Endothelial cell of umbilical vein (primary cell): ENCODE results near the gene HDLBP. TPM values are rescaled to one million over a fixed set of nuclear protein-coding genes. Genes with fewer than 3 reads are reported as not detected.

Experiments used
- BruUV-seq: library from RNA; stranded (reverse); fragments of 400-500 nt; replicated peaks from 2 replicates; lab custom pipeline; 2021; lab: Mats Ljungman, UMichigan
- CTCF ChIA-PET: fragments of 300-600, 350-600 bp; sonication (Branson Sonifier 250); formaldehyde crosslinking; loops from one replicate; lab custom pipeline; 2021; ENCODE audit warnings: antibody characterized with exemption, inconsistent platforms; lab: Charles Lee
- POLR2A ChIA-PET: fragments of 300-600, 350-600 bp; sonication (Branson Sonifier 250); formaldehyde crosslinking; loops from one replicate; lab custom pipeline; 2021; ENCODE audit warnings: antibody characterized with exemption, inconsistent platforms; lab: Charles Lee
- DNase-seq: peaks from one replicate; pipeline ENCODE4 v3.0.0-alpha.2; 2011; ENCODE audit warnings: low read depth, low spot score
- FAIRE-seq: peaks from 2 replicates; lab custom pipeline; 2011; peaks lifted over from hg19 to GRCh38; lab: Jason Lieb, UNC
- H2AFZ ChIP-seq: 2 replicates; pipeline ENCODE4 v1.6.0; 2012; ENCODE audit warnings: low read depth, low read length, control low read depth, inconsistent platforms
- H3K27ac ChIP-seq: 2 replicates; pipeline ENCODE4 v1.5.1; 2011; ENCODE audit warnings: low read depth, mild to moderate bottlenecking, control low read depth, low read length, moderate library complexity; ENCODE audit not compliant: insufficient read depth
- H3K27me3 ChIP-seq, 2 experiments: 2 replicates each; pipeline versions ENCODE4 v1.6.0 to v1.6.1; 2011; ENCODE audit warnings: low read length in 2 of 2, mixed read lengths in 1 of 2; ENCODE audit not compliant: control insufficient read depth in 2 of 2, insufficient read depth in 2 of 2
- H3K36me3 ChIP-seq, 2 experiments: 2 replicates in 1 of 2; 3 replicates in 1 of 2; pipeline ENCODE4 v1.5.1; 2011; ENCODE audit warnings: low read length in 2 of 2, mild to moderate bottlenecking in 1 of 2, moderate library complexity in 1 of 2; ENCODE audit not compliant: control insufficient read depth in 2 of 2, insufficient read depth in 2 of 2; ENCODE audit errors: extremely low read depth in 1 of 2
- H3K4me1 ChIP-seq: 3 replicates; pipeline ENCODE4 v1.5.1; 2011; ENCODE audit warnings: mild to moderate bottlenecking, low read length; ENCODE audit not compliant: control insufficient read depth, insufficient read depth; ENCODE audit errors: extremely low read depth
- H3K4me2 ChIP-seq: 2 replicates; pipeline ENCODE4 v1.6.1; 2011; ENCODE audit warnings: low read length, control low read depth, mixed read lengths; ENCODE audit not compliant: insufficient read depth
- H3K4me3 ChIP-seq, 3 experiments: fragments of 200-600 bp in 1 of 3; sonication (generic), shearing (Covaris generic) in 1 of 3; replicated peaks in 1 of 3; 2 replicates each; pipeline ENCODE4 v1.5.1; 2011 to 2016; ENCODE audit warnings: control low read depth in 3 of 3, low read length in 3 of 3, mild to moderate bottlenecking in 2 of 3, inconsistent platforms in 1 of 3, low read depth in 1 of 3, moderate library complexity in 1 of 3; ENCODE audit not compliant: insufficient read depth in 1 of 3
- H3K79me2 ChIP-seq: 2 replicates; pipeline ENCODE4 v1.6.0; 2012; ENCODE audit warnings: low read length, inconsistent platforms; ENCODE audit not compliant: control insufficient read depth, insufficient read depth
- H3K9ac ChIP-seq: replicated peaks from 2 replicates; pipeline ENCODE3; 2011; ENCODE audit warnings: low read length, control low read depth; ENCODE audit not compliant: insufficient read depth; ENCODE audit errors: extremely low read depth
- H3K9me1 ChIP-seq: replicated peaks from 3 replicates; pipeline ENCODE4 v1.6.0; 2011; ENCODE audit warnings: mild to moderate bottlenecking, low read length; ENCODE audit not compliant: control insufficient read depth, insufficient read depth; ENCODE audit errors: extremely low read depth
- H3K9me3 ChIP-seq: replicated peaks from 2 replicates; pipeline ENCODE4 v1.5.1; 2012; ENCODE audit warnings: low read length, inconsistent platforms; ENCODE audit not compliant: control insufficient read depth, insufficient read depth
- H4K20me1 ChIP-seq: replicated peaks from 2 replicates; pipeline ENCODE3; 2011; ENCODE audit warnings: mild to moderate bottlenecking, low read length; ENCODE audit not compliant: control insufficient read depth, insufficient read depth; ENCODE audit errors: extremely low read depth
- CTCF ChIP-seq, 2 donors: IDR thresholded peaks; 1 replicate in 1 of 2; 2 replicates in 1 of 2; pipeline ENCODE4 v1.5.1; 2011; ENCODE audit warnings: low read length in 2 of 2, mild to moderate bottlenecking in 2 of 2, moderate library complexity in 2 of 2, control low read depth in 1 of 2, inconsistent platforms in 1 of 2, low read depth in 1 of 2; ENCODE audit not compliant: insufficient read depth in 1 of 2; ENCODE audit errors: extremely low read depth in 1 of 2
- JUN ChIP-seq: IDR thresholded peaks from 2 replicates; pipeline ENCODE4 v1.6.1; 2011; ENCODE audit warnings: borderline replicate concordance, low read depth; ENCODE audit not compliant: insufficient read length, insufficient read depth
- MYC ChIP-seq: IDR thresholded peaks from one replicate; pipeline ENCODE4 v1.6.1; 2011; ENCODE audit warnings: mild to moderate bottlenecking, low read depth, low read length
- dilution Hi-C: fragments of 300-500 bp; cut with MboI; formaldehyde crosslinking; loops from one replicate; pipeline ENCODE4 v1.15.0; 2019; ENCODE audit warnings: low sequenced_read_pairs; ENCODE audit not compliant: extremely low pct_ligation_motif_present
- intact Hi-C: fragments of 100-400 bp; cut with micrococcal nuclease; formaldehyde crosslinking; loops from one replicate; pipeline ENCODE4 v1.10.0; 2022
- polyA plus RNA-seq, 4 experiments: library from polyadenylated mRNA; depleted of rRNA in 3 of 4; stranded (reverse) in 3 of 4; unstranded in 1 of 4; fragments of >200 nt; gene quantifications; 2 replicates each; pipeline versions ENCODE4 v1.2.1 to v1.2.3, GENCODE V29; 2011 to 2012; ENCODE audit warnings: missing spikeins in 1 of 4
- total RNA-seq: library from RNA; stranded (reverse); gene quantifications from 2 replicates; pipeline ENCODE4 v1.2.3, GENCODE V29; 2021

The HDLBP gene
- total and polyA plus RNA-seq, 2 donors (not counting 3 experiments of a cell fraction or from before 2014, with no cell fraction given), result 379 to 569 TPM

- ChIA-PET CTCF (no interaction called here), POLR2A (no interaction called here)
- Histone ChIP-seq H3K36me3 (peaks cover 0 to 1% of the 10 kb centered on the region in 2 experiments), H3K79me2 (peaks cover 64% of the 10 kb centered on the region), H3K9ac (peak overlapping the region; percentile 86), H3K27ac (peak overlapping the region; percentile 48), H4K20me1 (peaks cover 9% of the 10 kb centered on the region), H3K27me3 (no peaks in the 10 kb centered on the region), H3K4me3 (peak overlapping the region; percentile 64 to 88 (median 65)), H3K4me1 (peaks cover 27% of the 10 kb centered on the region), H3K9me3 (no peaks in the 10 kb centered on the region), H3K4me2 (peak overlapping the region; percentile 84), H2AFZ (peak overlapping the region; percentile 72), H3K9me1 (no peaks in the 10 kb centered on the region)
- FAIRE-seq (no peak), DNase-seq (no peak)
- BruUV-seq, result TSS peak; percentile 82
- TF ChIP-seq CTCF (IDR thresholded peaks at IDR 0.05; ENCODE audit: extremely low read depth in 1 of 2, insufficient read depth in 1 of 2, low read depth in 1 of 2, low read length in 2 of 2), result no peak
- TF ChIP-seq JUN, result no peak
- TF ChIP-seq MYC, result no peak
- intact Hi-C loops, result loop anchor here (1.0 kb wide), 1 partner anchor 42 kb away; the partner anchor contains the start of genes HDLBP and SEPTIN2
- dilution Hi-C loops, result no loop called here
Observed at GRCh38 chr2:241273210-241274020, 42.1 kb downstream of the HDLBP start.
